Measurements from ENCODE around the gene XIRP2. TPM values are rescaled to one million over a fixed set of nuclear protein-coding genes. Genes with fewer than 3 reads are reported as not detected.

Gene XIRP2
- total RNA-seq, 1 experiment from 2014 or later: not detected

GRCh38 chr2:167001165-167001564 lies 112.9 kb downstream of the XIRP2 start (continued):
- TF ChIP-seq, protein P1, sequence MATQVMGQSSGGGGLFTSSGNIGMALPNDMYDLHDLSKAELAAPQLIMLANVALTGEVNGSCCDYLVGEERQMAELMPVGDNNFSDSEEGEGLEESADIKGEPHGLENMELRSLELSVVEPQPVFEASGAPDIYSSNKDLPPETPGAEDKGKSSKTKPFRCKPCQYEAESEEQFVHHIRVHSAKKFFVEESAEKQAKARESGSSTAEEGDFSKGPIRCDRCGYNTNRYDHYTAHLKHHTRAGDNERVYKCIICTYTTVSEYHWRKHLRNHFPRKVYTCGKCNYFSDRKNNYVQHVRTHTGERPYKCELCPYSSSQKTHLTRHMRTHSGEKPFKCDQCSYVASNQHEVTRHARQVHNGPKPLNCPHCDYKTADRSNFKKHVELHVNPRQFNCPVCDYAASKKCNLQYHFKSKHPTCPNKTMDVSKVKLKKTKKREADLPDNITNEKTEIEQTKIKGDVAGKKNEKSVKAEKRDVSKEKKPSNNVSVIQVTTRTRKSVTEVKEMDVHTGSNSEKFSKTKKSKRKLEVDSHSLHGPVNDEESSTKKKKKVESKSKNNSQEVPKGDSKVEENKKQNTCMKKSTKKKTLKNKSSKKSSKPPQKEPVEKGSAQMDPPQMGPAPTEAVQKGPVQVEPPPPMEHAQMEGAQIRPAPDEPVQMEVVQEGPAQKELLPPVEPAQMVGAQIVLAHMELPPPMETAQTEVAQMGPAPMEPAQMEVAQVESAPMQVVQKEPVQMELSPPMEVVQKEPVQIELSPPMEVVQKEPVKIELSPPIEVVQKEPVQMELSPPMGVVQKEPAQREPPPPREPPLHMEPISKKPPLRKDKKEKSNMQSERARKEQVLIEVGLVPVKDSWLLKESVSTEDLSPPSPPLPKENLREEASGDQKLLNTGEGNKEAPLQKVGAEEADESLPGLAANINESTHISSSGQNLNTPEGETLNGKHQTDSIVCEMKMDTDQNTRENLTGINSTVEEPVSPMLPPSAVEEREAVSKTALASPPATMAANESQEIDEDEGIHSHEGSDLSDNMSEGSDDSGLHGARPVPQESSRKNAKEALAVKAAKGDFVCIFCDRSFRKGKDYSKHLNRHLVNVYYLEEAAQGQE (IDR thresholded peaks at IDR 0.05; ENCODE audit: low read depth): no peak
- TF ChIP-seq FOSL1 (IDR thresholded peaks at IDR 0.05; ENCODE audit: low read depth) (no peak), CEBPB (IDR thresholded peaks at IDR 0.05; ENCODE audit: low read depth) (no peak), CBX3 (IDR thresholded peaks at IDR 0.05; ENCODE audit: low read depth) (no peak)

GRCh38 chr2:167005096-167005495 lies 116.8 kb downstream of the XIRP2 start:
- Histone ChIP-seq H3K27ac (ENCODE audit: low read depth, low read length) (no peak overlapping the region), H2AFZ (ENCODE audit: low read depth, low read length, poor library complexity, severe bottlenecking) (no peak overlapping the region), H3K9me3 (ENCODE audit: control insufficient read depth in 1 of 2, insufficient read depth in 1 of 2, low read depth in 1 of 2, low read length in 2 of 2) (peaks cover 0 to 3% of the 10 kb centered on the region in 2 experiments; a peak in 1 of 4 replicates), H3K4me3 (replicated peaks in 1 of 2; ENCODE audit: low read depth in 1 of 2, low read length in 2 of 2) (no peak overlapping the region), H3K4me1 (ENCODE audit: control insufficient read depth in 1 of 2, insufficient read depth in 2 of 2, low read length in 2 of 2) (no peaks in the 10 kb centered on the region), H3K9ac (ENCODE audit: low read length) (no peak overlapping the region), H3K27me3 (ENCODE audit: insufficient read depth, low read length) (no peaks in the 10 kb centered on the region), H3K36me3 (ENCODE audit: control insufficient read depth in 1 of 2, insufficient read depth in 2 of 2, low read length in 2 of 2) (no peaks in the 10 kb centered on the region), H3K4me2 (ENCODE audit: low read length) (no peak overlapping the region), H3K79me2 (ENCODE audit: insufficient read depth, low read length) (no peaks in the 10 kb centered on the region), H3K9me2 (ENCODE audit: insufficient read depth) (no peaks in the 10 kb centered on the region), H4K20me1 (ENCODE audit: insufficient read depth) (no peaks in the 10 kb centered on the region)
- no peak for ATAC-seq
- no TSS peak for BruUV-seq (replicated peaks)
- POLR2A ChIA-PET: no interaction called here
- intact Hi-C loops (cut with micrococcal nuclease): no loop called here
- CTCF ChIA-PET: no interaction called here
- DNase-seq (ENCODE audit: low read depth, low spot score): no peak
- RAD21 ChIA-PET (ENCODE audit: low non-redundant PET in 1 of 2, low total read pairs in 2 of 2, uncharacterized antibody in 2 of 2, unreplicated experiment in 2 of 2): no interaction called here
- TF ChIP-seq POLR2AphosphoS5 (IDR thresholded peaks at IDR 0.05; ENCODE audit: low read depth, low read length) (no peak), POLR2A (IDR thresholded peaks at IDR 0.05; ENCODE audit: borderline replicate concordance, extremely low read depth, insufficient read depth, insufficient read length) (no peak), SIN3A (IDR thresholded peaks at IDR 0.05; ENCODE audit: low read depth) (no peak), JUND (IDR thresholded peaks at IDR 0.05) (no peak), ZFX (IDR thresholded peaks at IDR 0.05) (no peak), EZH2 (IDR thresholded peaks at IDR 0.05) (no peak), YY1 (IDR thresholded peaks at IDR 0.05; ENCODE audit: extremely low read depth, insufficient replicate concordance, low read depth, low read length) (no peak), ZBTB33 (IDR thresholded peaks at IDR 0.05; ENCODE audit: extremely low read depth, insufficient replicate concordance, low read length) (no peak), CBX3 (IDR thresholded peaks at IDR 0.05; ENCODE audit: low read depth) (no peak), ELF1 (IDR thresholded peaks at IDR 0.05; ENCODE audit: borderline replicate concordance, low read depth) (no peak)
- TF ChIP-seq, protein P2, sequence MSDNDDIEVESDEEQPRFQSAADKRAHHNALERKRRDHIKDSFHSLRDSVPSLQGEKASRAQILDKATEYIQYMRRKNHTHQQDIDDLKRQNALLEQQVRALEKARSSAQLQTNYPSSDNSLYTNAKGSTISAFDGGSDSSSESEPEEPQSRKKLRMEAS (IDR thresholded peaks at IDR 0.05): no peak
- TF ChIP-seq, protein P1 (IDR thresholded peaks at IDR 0.05; ENCODE audit: low read depth): no peak
